Fibroblast of pulmonary artery (primary cell): ENCODE results near the gene THADA.

ENCODE experiments used
- DNase-seq: peaks from one replicate; pipeline ENCODE4 v3.0.0-alpha.2; 2010; ENCODE audit warnings: low read depth
- H3K4me3 ChIP-seq: replicated peaks from 2 replicates; pipeline ENCODE4 v1.5.1; 2011; ENCODE audit warnings: low read depth, mild to moderate bottlenecking, control low read depth, low read length, moderate library complexity
- CTCF ChIP-seq: IDR thresholded peaks from 2 replicates; pipeline ENCODE4 v1.5.1; 2011; ENCODE audit warnings: mild to moderate bottlenecking, control low read depth, low read length, inconsistent platforms; ENCODE audit errors: missing control alignments

Gene THADA

DNA sequence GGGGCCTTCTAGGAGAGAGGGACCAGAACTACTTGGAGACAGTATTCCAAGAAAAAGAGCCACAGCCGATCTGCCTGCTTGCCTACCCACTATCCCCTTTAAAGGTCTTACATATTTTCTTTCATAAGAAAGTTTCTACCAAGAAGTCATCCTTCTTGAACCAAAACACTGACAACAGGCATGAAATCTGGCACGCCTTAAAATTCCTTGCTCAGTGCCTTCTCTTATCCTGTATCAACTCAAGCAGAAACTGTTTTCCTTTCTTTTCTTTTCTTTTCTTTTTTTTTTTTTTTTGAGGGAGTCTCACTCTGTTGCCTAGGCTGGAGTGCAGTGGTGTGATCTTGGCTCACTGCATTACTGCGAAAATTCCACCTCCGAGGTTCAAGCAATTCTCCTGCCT, 321.1 kb downstream of the THADA start:
- no peak for DNase-seq
- no peak for TF ChIP-seq CTCF
- no peak overlapping the region for H3K4me3 ChIP-seq

GRCh38 chr2:43274055-43274454, 321.8 kb downstream of the THADA start:
- no peak for TF ChIP-seq CTCF
- DNase-seq = no peak
- H3K4me3 ChIP-seq = no peak overlapping the region

GRCh38 chr2:43273529-43273928, 322.3 kb downstream of the THADA start:
- no peak overlapping the region for H3K4me3 ChIP-seq
- DNase-seq = no peak
- no peak for TF ChIP-seq CTCF

DNA sequence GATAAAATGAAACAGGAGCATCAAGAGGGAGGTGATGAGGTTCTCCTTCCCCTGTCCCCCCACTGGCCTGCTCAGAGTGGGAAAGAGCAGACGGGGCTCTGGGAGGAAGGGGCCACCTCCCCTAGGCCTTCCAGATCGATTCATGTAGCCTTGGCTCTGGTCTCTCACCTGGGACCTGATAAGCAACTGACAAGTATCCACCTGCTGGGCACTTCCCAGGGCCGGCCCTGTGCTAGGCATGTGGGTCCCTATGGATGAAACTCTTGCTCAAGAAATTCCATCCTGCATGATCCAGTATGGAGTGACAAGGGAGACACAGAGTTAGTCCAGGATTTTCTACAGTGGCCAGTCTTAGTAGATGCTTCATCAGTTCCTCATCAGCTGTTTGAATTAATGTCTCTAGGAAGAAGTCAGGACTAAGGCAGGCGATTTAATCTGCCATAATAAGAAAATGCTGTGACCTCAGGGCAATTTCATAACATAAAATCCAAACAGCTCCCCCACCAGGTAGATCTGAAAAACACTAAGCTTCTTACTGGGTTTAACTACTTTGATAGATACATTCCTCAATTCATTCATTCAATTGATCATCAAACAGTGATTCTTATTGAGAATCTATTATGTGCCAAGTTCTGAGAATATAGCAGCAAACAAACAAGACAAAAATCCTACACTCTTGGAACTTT, 324.8 kb downstream of the THADA start:
- DNase-seq = no peak
- no peak overlapping the region for H3K4me3 ChIP-seq
- peak; percentile 5 for TF ChIP-seq CTCF

DNA sequence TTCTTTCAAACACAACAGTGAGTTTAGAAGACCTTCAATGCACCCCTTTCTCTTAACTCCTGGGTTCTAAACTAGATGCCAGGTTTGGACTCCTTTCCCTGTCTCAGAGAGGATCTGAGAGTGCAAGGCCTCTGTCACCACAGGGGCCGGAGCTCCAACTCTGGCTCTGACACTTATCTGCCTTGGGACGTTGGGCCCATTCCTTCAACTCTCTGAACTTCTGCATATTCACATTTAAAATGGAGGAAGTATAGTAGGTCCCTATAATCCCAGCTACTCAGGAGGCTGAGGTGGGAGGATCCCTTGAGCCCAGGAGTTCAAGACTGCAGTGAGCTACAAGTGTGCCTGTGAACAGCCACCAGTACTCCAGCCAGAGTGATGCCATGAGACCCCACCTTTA, 325.4 kb downstream of the THADA start:
- TF ChIP-seq CTCF = no peak
- no peak overlapping the region for H3K4me3 ChIP-seq
- no peak for DNase-seq

DNA sequence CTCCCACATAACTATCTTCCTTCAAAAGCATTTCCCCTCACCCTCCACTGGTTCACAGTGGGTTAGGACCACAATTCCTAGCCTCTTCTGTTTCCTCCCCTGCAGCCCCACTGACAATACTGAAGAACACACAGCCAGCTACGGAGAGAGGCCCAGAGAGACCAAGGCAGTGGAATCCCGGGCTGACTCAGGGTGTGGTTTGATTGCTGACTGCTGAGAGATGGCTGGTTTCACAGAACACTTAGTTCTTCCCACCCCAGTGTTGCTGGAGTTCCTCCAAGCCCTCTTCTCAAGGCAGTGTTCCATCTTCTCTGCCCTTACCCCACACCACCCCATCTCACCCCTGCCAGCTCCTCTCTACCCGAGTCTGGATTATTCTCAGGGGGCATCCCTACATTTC, 326.1 kb downstream of the THADA start:
- DNase-seq = peak; percentile 79
- no peak for TF ChIP-seq CTCF
- H3K4me3 ChIP-seq = no peak overlapping the region

GRCh38 chr2:43269074-43269572, 326.7 kb downstream of the THADA start:
- peak; percentile 22 for TF ChIP-seq CTCF
- peak; percentile 97 for DNase-seq
- no peak overlapping the region for H3K4me3 ChIP-seq
